Medulla oblongata (tissue), 1 donor: Measurements from ENCODE around the gene NSF.
A peak's percentile ranks its signal among the peaks of the same experiment; 100 is the strongest.
"Not testable (repeated sequence)": the region's sequence is repeated elsewhere in the genome, so short reads cannot be mapped to it uniquely, and the experiment has no call there.

Source experiments
- DNase-seq: peaks from one replicate; pipeline ENCODE4 v3.0.0-alpha.2; 2015; ENCODE audit errors: extremely low spot score

NSF gene

GRCh38 chr17:46756081-46756735, 165.7 kb downstream of the NSF start:
- DNase-seq: no peak

- DNase-seq: no peak
These were observed 166.4 kb downstream of the NSF start for GRCh38 chr17:46756861-46757260.

GRCh38 chr17:46757588-46757987, 167.1 kb downstream of the NSF start:
- DNase-seq: not testable (repeated sequence)

GRCh38 chr17:46758614-46759013, 168.1 kb downstream of the NSF start:
- no peak for DNase-seq

GRCh38 chr17:46759141-46759540, 168.7 kb downstream of the NSF start:
- no peak for DNase-seq

- no peak for DNase-seq
These were observed 172.9 kb downstream of the NSF start for GRCh38 chr17:46763416-46763815.

GRCh38 chr17:46764000-46764708, 173.7 kb downstream of the NSF start:
- no peak for DNase-seq

GRCh38 chr17:46764709-46765401, 174.4 kb downstream of the NSF start:
- peak; percentile 12 for DNase-seq

- DNase-seq: peak; percentile 32
These were observed 175.0 kb downstream of the NSF start for GRCh38 chr17:46765453-46765852.

GRCh38 chr17:46766493-46767491, 176.3 kb downstream of the NSF start:
- DNase-seq: no peak

GRCh38 chr17:46768540-46768870, 178.0 kb downstream of the NSF start:
- no peak for DNase-seq

GRCh38 chr17:46768896-46769295, 178.4 kb downstream of the NSF start:
- not testable (repeated sequence) for DNase-seq

- no peak for DNase-seq
These were observed 179.3 kb downstream of the NSF start for GRCh38 chr17:46769531-46770438.

- no peak for DNase-seq
These were observed 180.0 kb downstream of the NSF start for GRCh38 chr17:46770439-46770817.

GRCh38 chr17:46770818-46771560, 180.5 kb downstream of the NSF start:
- DNase-seq: no peak

GRCh38 chr17:46771561-46772474, 181.3 kb downstream of the NSF start:
- DNase-seq: peak; percentile 18

- no peak for DNase-seq
These were observed 182.2 kb downstream of the NSF start for GRCh38 chr17:46772475-46773220.

GRCh38 chr17:46773221-46773605, 182.7 kb downstream of the NSF start:
- no peak for DNase-seq
